ENCODE results near the gene CDC42. TPM values are rescaled to one million over a fixed set of nuclear protein-coding genes. Genes with fewer than 3 reads are reported as not detected.
"Not testable (repeated sequence)": the region's sequence is repeated elsewhere in the genome, so short reads cannot be mapped to it uniquely, and the experiment has no call there.

Gene CDC42
- total RNA-seq, 1 donor = 432 TPM

DNA sequence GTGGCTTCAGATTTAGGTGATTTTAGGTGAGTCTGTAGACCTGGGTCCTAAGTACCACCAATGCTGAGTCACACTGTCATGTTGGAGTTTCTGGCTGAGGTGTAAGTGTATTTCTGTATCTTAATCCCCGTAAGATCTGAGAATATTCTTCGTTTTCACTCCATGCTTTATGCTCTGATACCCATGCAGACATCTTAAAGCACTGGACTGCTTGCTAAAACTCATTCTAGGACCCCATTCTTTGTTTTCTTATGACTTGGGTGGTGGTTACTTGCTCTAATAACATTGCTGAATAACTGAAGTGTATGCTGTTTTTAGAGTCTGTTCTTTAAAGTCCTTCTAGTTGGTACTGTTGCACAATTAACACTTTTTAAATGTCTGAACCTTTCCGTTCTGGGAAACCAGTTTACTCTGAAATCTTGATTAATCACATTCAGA lies 36.6 kb downstream of the CDC42 start:
- Histone ChIP-seq H3K4me1 (ENCODE audit: insufficient read depth, low read length) (peaks cover 17% of the 10 kb centered on the region), H3K4me3 (ENCODE audit: insufficient read depth, low read length) (no peak overlapping the region), H4K20me1 (ENCODE audit: insufficient read depth, low read length) (peaks cover 75% of the 10 kb centered on the region), H3K79me2 (ENCODE audit: insufficient read depth, low read length) (peaks cover 89% of the 10 kb centered on the region), H3K9me3 (ENCODE audit: low read depth, low read length) (no peaks in the 10 kb centered on the region), H3K4me2 (ENCODE audit: insufficient read depth, low read length) (peak overlapping the region; percentile 12), H3K27me3 (ENCODE audit: insufficient read depth, low read length) (no peaks in the 10 kb centered on the region), H3K36me3 (ENCODE audit: insufficient read depth, low read length) (peaks cover 48% of the 10 kb centered on the region), H2AFZ (ENCODE audit: low read length) (no peak overlapping the region), H3K27ac (ENCODE audit: low read depth, low read length) (peak overlapping the region; percentile 22)
- TF ChIP-seq, protein P1, sequence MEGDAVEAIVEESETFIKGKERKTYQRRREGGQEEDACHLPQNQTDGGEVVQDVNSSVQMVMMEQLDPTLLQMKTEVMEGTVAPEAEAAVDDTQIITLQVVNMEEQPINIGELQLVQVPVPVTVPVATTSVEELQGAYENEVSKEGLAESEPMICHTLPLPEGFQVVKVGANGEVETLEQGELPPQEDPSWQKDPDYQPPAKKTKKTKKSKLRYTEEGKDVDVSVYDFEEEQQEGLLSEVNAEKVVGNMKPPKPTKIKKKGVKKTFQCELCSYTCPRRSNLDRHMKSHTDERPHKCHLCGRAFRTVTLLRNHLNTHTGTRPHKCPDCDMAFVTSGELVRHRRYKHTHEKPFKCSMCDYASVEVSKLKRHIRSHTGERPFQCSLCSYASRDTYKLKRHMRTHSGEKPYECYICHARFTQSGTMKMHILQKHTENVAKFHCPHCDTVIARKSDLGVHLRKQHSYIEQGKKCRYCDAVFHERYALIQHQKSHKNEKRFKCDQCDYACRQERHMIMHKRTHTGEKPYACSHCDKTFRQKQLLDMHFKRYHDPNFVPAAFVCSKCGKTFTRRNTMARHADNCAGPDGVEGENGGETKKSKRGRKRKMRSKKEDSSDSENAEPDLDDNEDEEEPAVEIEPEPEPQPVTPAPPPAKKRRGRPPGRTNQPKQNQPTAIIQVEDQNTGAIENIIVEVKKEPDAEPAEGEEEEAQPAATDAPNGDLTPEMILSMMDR (IDR thresholded peaks at IDR 0.05; ENCODE audit: extremely low read depth, low read depth, low read length) = no peak
- no peak for DNase-seq (ENCODE audit: insufficient read length, low spot score, missing footprints)

DNA sequence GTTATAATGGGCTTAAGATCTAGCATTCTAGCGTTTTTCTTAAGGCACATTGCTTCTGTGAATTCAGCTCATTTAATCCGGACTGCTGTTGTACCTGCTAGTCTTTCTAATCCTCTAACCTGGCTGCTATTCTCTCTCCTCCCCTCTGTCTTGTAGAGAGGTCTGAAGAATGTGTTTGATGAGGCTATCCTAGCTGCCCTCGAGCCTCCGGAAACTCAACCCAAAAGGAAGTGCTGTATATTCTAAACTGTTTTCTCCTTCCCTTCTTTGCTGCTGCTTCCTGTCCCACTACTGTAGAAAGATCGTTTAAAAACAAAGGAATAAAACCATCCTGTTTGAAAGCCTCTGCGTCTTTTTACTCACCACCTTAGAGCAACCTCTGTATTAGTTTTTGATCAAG lies 37.3 kb downstream of the CDC42 start:
- Histone ChIP-seq H4K20me1 (ENCODE audit: insufficient read depth, low read length) (peaks cover 76% of the 10 kb centered on the region), H3K27ac (ENCODE audit: low read depth, low read length) (peak overlapping the region; percentile 20), H3K79me2 (ENCODE audit: insufficient read depth, low read length) (peaks cover 87% of the 10 kb centered on the region), H3K4me2 (ENCODE audit: insufficient read depth, low read length) (no peak overlapping the region), H3K9me3 (ENCODE audit: low read depth, low read length) (no peaks in the 10 kb centered on the region), H3K36me3 (ENCODE audit: insufficient read depth, low read length) (peaks cover 48% of the 10 kb centered on the region), H3K27me3 (ENCODE audit: insufficient read depth, low read length) (no peaks in the 10 kb centered on the region), H3K4me3 (ENCODE audit: insufficient read depth, low read length) (no peak overlapping the region), H2AFZ (ENCODE audit: low read length) (no peak overlapping the region), H3K4me1 (ENCODE audit: insufficient read depth, low read length) (peaks cover 17% of the 10 kb centered on the region)
- no peak for DNase-seq (ENCODE audit: insufficient read length, low spot score, missing footprints)
- TF ChIP-seq, protein P1 (IDR thresholded peaks at IDR 0.05; ENCODE audit: extremely low read depth, low read depth, low read length) = no peak

DNA sequence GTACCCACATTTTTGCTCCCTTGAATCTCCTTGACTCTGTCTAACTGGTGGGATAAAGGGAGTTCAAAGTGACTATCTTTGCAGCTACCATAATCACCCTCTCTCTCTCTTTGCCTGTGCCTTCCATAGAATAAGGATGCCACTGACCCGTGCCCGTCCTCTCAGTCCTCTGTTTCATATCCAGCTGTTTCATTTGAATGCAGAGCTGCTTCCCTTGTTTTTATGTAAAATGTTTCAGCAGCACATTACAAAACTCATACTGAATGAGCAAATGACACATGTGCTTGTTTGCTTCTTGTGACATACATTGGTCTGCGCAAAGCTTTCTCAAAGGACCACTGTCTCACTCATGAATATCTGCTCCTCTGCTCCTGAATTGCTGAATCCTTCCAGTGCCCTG lies 38.4 kb downstream of the CDC42 start:
- H3K4me2 ChIP-seq (ENCODE audit: insufficient read depth, low read length) = no peak overlapping the region
- H3K27ac ChIP-seq (ENCODE audit: low read depth, low read length) = no peak overlapping the region
- H3K4me3 ChIP-seq (ENCODE audit: insufficient read depth, low read length) = no peak overlapping the region
- no peaks in the 10 kb centered on the region for H3K27me3 ChIP-seq (ENCODE audit: insufficient read depth, low read length)
- DNase-seq (ENCODE audit: insufficient read length, low spot score, missing footprints) = no peak
- peaks cover 82% of the 10 kb centered on the region for H4K20me1 ChIP-seq (ENCODE audit: insufficient read depth, low read length)
- no peak overlapping the region for H2AFZ ChIP-seq (ENCODE audit: low read length)
- H3K9me3 ChIP-seq (ENCODE audit: low read depth, low read length) = no peaks in the 10 kb centered on the region
- TF ChIP-seq, protein P1 (IDR thresholded peaks at IDR 0.05; ENCODE audit: extremely low read depth, low read depth, low read length) = no peak
- H3K79me2 ChIP-seq (ENCODE audit: insufficient read depth, low read length) = peaks cover 84% of the 10 kb centered on the region
- H3K36me3 ChIP-seq (ENCODE audit: insufficient read depth, low read length) = peaks cover 45% of the 10 kb centered on the region
- peaks cover 17% of the 10 kb centered on the region for H3K4me1 ChIP-seq (ENCODE audit: insufficient read depth, low read length)

DNA sequence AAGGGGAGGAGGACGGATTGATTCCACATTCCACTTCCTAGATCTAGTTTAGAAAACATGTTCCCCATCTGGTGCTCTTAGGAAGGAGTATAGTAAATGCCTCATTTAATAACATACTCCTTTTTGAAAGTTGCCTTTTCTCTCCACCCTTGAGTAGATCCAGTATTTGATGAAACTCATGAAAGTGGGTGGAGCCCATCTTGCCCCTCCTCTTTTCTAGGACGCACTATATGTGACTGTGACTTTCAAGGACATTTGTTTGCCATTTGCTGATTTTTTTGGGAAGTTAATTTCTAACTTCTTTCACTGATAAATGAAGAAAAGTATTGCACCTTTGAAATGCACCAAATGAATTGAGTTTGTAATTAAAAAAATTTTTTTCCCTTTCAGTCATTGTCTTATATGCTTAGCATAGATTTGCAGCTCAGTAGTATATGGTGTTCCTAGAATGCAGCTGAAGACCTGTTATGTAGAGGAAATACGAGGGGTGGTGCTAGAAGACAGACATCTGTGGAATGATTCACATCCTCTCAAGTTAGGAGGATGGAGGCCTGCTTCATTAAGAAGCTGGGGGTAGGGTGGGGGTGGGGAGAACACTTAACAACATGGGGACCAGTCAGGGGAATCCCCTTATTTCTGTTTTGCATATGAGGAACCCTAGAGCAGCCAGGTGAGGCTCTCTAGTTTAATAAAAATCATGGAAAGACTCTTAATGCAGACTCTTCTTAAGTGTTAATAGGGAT lies 39.7 kb downstream of the CDC42 start:
- not testable (repeated sequence) for H2AFZ ChIP-seq (ENCODE audit: low read length); H3K27me3 ChIP-seq (ENCODE audit: insufficient read depth, low read length); H3K4me2 ChIP-seq (ENCODE audit: insufficient read depth, low read length); DNase-seq (ENCODE audit: insufficient read length, low spot score, missing footprints); H3K27ac ChIP-seq (ENCODE audit: low read depth, low read length); H3K4me3 ChIP-seq (ENCODE audit: insufficient read depth, low read length); H3K9me3 ChIP-seq (ENCODE audit: low read depth, low read length)
- Histone ChIP-seq H3K36me3 (ENCODE audit: insufficient read depth, low read length) (peaks cover 44% of the 10 kb centered on the region), H4K20me1 (ENCODE audit: insufficient read depth, low read length) (peaks cover 81% of the 10 kb centered on the region), H3K79me2 (ENCODE audit: insufficient read depth, low read length) (peaks cover 82% of the 10 kb centered on the region), H3K4me1 (ENCODE audit: insufficient read depth, low read length) (peaks cover 20% of the 10 kb centered on the region)
